H1 (cell line): ENCODE data around the gene SSTR5. TPM values are rescaled to one million over a fixed set of nuclear protein-coding genes. Genes with fewer than 3 reads are reported as not detected.
A peak's percentile ranks its signal among the peaks of the same experiment; 100 is the strongest.

Experiments
- ATF2 ChIP-seq: IDR thresholded peaks from 2 replicates; pipeline ENCODE4 v1.6.1; 2012; ENCODE audit warnings: low read length, inconsistent platforms
- CREB1 ChIP-seq: IDR thresholded peaks from 2 replicates; pipeline ENCODE4 v1.6.1; 2012; ENCODE audit warnings: inconsistent platforms
- GABPA ChIP-seq: IDR thresholded peaks from 2 replicates; pipeline ENCODE4 v1.6.1; 2011; ENCODE audit warnings: mild to moderate bottlenecking, low read length, moderate library complexity, borderline replicate concordance; ENCODE audit not compliant: insufficient read depth
- MAX ChIP-seq: IDR thresholded peaks from 2 replicates; pipeline ENCODE4 v1.6.1; 2012; ENCODE audit warnings: inconsistent platforms
- POLR2AphosphoS5 ChIP-seq: IDR thresholded peaks from 2 replicates; pipeline ENCODE4 v1.6.1; 2011; ENCODE audit warnings: low read depth, low read length
- RAD21 ChIP-seq, 2 experiments: IDR thresholded peaks in 1 of 2; conservative IDR thresholded peaks in 1 of 2; 2 replicates each; pipeline ENCODE4 v1.6.1; 2011; ENCODE audit warnings: low read depth in 2 of 2, low read length in 2 of 2, improper control_type of control experiment in 1 of 2, inconsistent platforms in 1 of 2, mild to moderate bottlenecking in 1 of 2, moderate library complexity in 1 of 2
- SIN3A ChIP-seq, 2 experiments: IDR thresholded peaks in 1 of 2; conservative IDR thresholded peaks in 1 of 2; 2 replicates each; pipeline ENCODE4 v1.6.1; 2011 to 2012; ENCODE audit warnings: low read length in 2 of 2, improper control_type of control experiment in 1 of 2, low read depth in 1 of 2, mild to moderate bottlenecking in 1 of 2
- TBP ChIP-seq: IDR thresholded peaks from 2 replicates; pipeline ENCODE4 v1.6.1; 2011; ENCODE audit warnings: low read depth, low read length, improper control_type of control experiment
- polyA plus RNA-seq, 7 experiments: library from polyadenylated mRNA; depleted of rRNA in 3 of 7; stranded (reverse) in 5 of 7; unstranded in 2 of 7; fragments of >200 nt in 5 of 7; fragments of 200-250 nt in 2 of 7; gene quantifications; 1 replicate in 5 of 7; 2 replicates in 1 of 7; 4 replicates in 1 of 7; pipeline versions ENCODE4 v1.2.1 to v1.2.3, GENCODE V29; 2011 to 2013; ENCODE audit warnings: missing spikeins in 2 of 7, mixed read lengths in 2 of 7
- total RNA-seq: library from RNA; stranded (reverse); fragmentation: NEBNext Ultra II Directional; extraction: Animal tissue kit (Norgen Biotek cat#: 25700); gene quantifications from 2 replicates; pipeline ENCODE4 v1.2.1, GENCODE V29; 2021
- TF ChIP-seq, protein P1 (sequence below), 3 experiments: IDR thresholded peaks; 1 replicate in 2 of 3; 2 replicates in 1 of 3; pipeline versions ENCODE4 v1.5.1 to v1.6.1; 2011; ENCODE audit warnings: low read length in 3 of 3, mild to moderate bottlenecking in 3 of 3, inconsistent platforms in 2 of 3, low read depth in 1 of 3, moderate library complexity in 1 of 3; ENCODE audit not compliant: insufficient read depth in 1 of 3; ENCODE audit errors: control extremely low read depth in 1 of 3
- TF ChIP-seq, protein P2 (sequence below): IDR thresholded peaks from 2 replicates; pipeline ENCODE4 v1.6.1; 2012; ENCODE audit warnings: inconsistent platforms

SSTR5 gene
- total and polyA plus RNA-seq, 2 of the 8 experiments (the other 6 are each of a cell fraction or from before 2014, with no cell fraction given), result 0.56 to 0.60 TPM

GRCh38 chr16:1105888-1106620, 33.5 kb downstream of the SSTR5 start (continued):
- TF ChIP-seq, protein P1, sequence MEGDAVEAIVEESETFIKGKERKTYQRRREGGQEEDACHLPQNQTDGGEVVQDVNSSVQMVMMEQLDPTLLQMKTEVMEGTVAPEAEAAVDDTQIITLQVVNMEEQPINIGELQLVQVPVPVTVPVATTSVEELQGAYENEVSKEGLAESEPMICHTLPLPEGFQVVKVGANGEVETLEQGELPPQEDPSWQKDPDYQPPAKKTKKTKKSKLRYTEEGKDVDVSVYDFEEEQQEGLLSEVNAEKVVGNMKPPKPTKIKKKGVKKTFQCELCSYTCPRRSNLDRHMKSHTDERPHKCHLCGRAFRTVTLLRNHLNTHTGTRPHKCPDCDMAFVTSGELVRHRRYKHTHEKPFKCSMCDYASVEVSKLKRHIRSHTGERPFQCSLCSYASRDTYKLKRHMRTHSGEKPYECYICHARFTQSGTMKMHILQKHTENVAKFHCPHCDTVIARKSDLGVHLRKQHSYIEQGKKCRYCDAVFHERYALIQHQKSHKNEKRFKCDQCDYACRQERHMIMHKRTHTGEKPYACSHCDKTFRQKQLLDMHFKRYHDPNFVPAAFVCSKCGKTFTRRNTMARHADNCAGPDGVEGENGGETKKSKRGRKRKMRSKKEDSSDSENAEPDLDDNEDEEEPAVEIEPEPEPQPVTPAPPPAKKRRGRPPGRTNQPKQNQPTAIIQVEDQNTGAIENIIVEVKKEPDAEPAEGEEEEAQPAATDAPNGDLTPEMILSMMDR (IDR thresholded peaks at IDR 0.05; ENCODE audit: control extremely low read depth in 1 of 3, insufficient read depth in 1 of 3, low read depth in 1 of 3, low read length in 3 of 3), result peak; percentile 94 to 100 (median 96)
- TF ChIP-seq GABPA (peak; percentile 74; the same call in 1 of the 2 replicates), MAX (peak; percentile 64), CREB1 (no peak; the same call in 1 of the 2 replicates), TBP (no peak), ATF2 (no peak), POLR2AphosphoS5 (no peak), RAD21 (IDR thresholded peaks at IDR 0.05 in 1 of 2, conservative IDR thresholded peaks at IDR 0.05 in 1 of 2; ENCODE audit: low read depth in 2 of 2, low read length in 2 of 2) (peak; percentile 95 to 97), SIN3A (conservative IDR thresholded peaks at IDR 0.05 in 1 of 2, IDR thresholded peaks at IDR 0.05 in 1 of 2; ENCODE audit: low read depth in 1 of 2, low read length in 2 of 2) (0 out of 4 replicates have a peak, but pooled peaks of 1 of the 2 experiments have one; percentile 31)
- TF ChIP-seq, protein P2, sequence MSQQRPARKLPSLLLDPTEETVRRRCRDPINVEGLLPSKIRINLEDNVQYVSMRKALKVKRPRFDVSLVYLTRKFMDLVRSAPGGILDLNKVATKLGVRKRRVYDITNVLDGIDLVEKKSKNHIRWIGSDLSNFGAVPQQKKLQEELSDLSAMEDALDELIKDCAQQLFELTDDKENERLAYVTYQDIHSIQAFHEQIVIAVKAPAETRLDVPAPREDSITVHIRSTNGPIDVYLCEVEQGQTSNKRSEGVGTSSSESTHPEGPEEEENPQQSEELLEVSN, result no peak
